GDM1 (cell line): ENCODE results near the gene THOC7.

Experiments used
- DNase-seq: peaks from one replicate; lab custom pipeline; 2025; lab: John Stamatoyannopoulos, UW

The THOC7 gene

DNA sequence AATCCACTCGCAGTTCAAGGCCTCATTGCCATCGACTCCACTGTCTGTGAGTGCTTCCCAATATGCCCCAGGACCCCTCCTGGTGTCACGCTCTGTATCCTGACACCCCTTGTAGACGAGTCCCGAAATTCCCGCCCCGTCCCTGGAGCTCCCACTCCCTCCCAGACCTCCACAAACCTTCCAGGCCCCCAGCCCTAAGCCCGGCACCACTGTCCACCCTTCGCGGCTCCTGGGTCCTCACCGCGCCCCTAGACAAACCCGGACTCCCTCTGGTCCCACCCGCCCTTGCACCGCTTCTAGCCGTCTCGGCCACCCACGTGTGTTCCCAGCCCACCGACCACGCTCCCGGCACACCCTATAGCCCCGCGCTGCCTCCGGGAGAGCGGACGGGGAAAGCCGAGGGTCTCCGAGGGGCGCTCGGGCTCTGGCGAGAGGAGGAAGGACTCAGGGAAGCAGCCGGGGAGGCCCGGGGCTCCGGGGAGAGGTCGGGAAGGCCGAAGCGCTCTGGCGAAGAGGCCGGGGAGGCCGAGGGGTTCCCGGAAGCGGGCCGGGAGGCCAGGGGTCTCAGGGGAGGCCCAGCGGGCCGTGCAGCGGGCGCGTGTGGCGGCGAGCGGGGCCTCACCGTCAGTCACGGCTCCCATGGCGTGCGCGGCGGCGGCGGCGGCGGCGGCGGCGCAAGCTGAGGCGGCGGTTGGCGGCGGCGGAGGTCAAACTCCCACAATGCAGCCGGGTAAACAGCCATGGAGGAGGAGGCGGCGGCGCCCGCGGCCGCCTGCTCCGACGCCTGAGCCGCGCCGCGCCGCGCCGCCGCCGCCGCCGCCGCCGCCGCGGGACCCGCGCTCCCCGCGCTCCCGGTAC is at the start of gene THOC7, which contains the start of gene ATXN7:
Gene THOC7 (minus strand): TSS at position 656 of the 858 bp plus-strand sequence. CDS start 15 bp downstream, at position 641.
Gene ATXN7 (plus strand): TSS at position 718 of the 858 bp plus-strand sequence. CDS start 48,732 bp downstream, outside the sequence.
- peak; percentile 52 for DNase-seq

- DNase-seq, result no peak
Observed at GRCh38 chr3:63912768-63913588, 49.4 kb upstream of the THOC7 start.

GRCh38 chr3:63911873-63912767 is 48.5 kb upstream of the THOC7 start, which contains the start of gene SCAANT1:
SCAANT1 (minus strand) TSS chr3:63912383.
- peak; percentile 76 for DNase-seq

- DNase-seq, result no peak
Observed at GRCh38 chr3:63911509-63911872, 47.9 kb upstream of the THOC7 start.

DNA sequence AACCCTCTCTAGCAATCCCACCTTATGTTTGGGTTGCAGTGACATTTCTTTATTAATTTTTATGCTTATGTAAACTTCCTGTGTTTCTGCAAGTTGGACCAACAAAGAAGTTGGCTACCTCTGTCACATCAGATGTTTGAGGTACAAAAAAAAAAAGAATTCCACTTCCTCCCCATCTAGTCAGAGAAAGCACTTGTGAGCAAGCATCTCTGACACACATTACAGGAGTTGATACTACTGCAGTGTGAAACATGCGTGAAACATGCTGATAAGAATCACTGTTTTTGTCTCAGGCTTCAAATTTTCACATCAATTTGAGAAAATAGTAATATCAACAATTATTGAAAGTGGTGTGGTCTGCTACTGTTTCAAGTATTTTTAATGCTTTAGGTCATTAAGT is 47.3 kb upstream of the THOC7 start:
- DNase-seq, result no peak

GRCh38 chr3:63910001-63910400 is 46.4 kb upstream of the THOC7 start:
- DNase-seq, result no peak

DNA sequence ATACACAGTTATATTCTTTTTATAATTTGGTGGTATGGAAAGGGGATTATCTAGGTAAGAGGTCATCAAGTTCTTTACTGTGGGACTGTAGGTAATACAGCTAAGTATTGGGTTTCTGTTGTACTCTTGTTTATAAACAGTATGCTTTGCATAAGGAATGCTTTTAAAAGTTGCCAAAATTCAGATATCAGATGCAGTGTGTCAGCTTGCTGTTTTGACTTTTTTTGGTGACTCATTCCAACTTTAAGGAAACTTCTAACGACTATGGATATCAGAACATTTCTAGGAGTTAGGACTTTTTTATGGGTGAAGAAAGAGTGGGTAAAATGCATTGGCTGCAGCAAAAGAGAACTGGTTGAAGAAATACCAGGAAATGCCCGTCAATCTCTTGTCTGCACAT is 45.8 kb upstream of the THOC7 start:
- no peak for DNase-seq

DNA sequence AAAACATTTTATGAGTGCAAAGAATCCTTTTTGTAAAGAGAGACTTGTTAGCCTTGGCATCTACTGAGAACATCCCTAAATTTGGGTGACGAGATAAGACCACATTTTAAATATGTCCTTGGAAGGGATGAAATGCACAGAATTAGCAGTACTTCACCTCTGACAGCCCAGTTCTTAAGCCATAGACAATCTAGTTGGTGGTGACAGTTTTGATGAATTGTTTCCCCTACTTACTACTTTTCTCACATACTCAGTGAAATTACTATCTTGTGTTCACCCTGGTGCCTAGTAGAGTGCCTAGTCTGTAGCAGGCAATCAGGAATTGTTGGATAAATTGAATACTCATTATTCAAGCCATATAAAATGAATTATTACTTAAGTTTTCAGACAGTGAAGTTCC is 45.2 kb upstream of the THOC7 start:
- no peak for DNase-seq

DNA sequence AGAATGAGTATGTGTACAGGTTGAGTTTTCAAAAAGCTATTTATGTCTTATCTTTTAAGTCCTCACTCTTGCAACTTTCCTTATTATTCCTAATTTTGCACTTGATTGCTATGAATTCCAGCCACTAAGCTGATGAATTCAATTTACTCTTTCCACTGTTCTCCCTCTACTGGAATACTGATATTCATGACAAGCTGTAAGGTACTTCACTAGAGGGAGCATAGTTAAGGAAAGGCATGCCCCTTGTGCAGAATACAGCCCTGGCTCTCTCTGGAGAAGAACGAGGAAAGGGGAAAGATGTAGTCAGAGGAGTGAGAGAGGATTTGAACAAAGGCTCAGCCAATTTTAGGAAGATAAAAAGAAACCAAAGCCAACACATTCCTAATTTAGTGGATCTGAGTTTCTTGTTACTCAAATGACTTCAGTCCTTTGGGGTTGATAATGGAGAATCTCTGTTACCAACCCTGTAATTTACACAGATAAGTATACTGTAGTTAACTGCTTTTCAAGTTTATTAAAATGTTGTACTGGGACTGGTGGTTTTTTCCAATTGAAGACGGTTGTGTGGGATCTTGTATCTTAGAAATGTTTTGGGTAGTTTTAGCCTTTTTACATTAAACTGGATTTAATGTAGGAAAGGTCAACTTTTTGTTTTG is 44.6 kb upstream of the THOC7 start:
- DNase-seq, result no peak

DNA sequence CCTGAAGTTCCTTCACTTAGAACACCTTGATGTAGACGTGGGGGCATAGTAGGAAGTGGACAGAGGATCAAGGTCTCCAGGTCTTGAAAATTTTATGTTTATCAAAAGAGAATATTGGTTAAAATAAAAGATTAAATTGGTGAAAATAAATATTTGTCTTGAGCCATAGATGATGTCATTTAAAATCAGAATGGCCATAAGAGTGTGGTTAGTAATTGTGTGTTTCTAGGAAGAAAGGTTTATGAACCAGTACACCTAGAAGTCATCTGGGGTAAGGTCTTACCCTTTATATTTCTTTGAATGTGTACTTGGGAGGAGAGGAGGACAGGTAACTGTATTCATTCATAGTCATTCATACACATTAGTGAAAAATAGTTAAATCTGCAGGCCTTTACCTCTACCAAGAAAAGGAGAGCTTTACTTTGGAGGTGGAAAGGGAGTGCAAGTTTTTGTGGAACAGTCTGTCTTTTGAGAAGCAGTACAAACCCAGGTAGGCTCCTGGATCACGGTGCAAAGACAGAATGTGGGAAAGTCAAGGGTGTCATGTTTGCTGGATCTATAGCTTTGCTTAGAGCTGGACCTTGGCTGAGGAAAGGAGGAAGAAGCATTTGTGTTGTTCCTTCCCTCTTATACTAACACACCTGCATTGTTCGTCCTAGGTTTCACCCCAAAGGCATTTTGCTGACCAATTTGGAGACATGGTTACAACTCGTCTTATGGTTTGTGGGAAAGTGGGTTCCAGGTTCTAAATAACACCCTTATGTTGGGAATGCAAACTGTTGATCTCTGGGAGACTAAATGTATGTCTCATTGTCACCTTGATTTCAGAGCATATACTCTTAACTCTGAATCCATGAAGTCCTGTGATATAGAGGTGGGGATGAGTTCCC is 42.4 kb upstream of the THOC7 start:
- no peak for DNase-seq

DNA sequence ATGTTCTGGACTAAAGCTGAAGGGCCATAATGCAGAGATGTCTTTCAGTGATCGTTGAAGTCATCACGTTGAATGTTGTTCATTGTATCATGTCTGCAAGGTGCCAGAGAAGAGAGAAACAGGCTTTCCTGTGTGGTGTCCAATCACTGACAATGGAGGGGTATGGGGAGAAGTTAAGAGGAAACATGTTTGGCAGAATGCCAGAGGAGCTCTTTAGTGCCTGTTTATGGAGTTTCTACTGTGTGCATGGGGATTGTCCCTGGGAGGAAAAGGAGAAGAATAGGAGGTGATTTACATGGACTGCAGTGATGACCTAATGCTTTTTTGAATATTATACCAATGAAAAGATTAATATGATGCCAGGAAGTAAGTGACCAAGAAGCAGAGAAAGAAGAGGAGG is 36.9 kb upstream of the THOC7 start:
- no peak for DNase-seq

DNA sequence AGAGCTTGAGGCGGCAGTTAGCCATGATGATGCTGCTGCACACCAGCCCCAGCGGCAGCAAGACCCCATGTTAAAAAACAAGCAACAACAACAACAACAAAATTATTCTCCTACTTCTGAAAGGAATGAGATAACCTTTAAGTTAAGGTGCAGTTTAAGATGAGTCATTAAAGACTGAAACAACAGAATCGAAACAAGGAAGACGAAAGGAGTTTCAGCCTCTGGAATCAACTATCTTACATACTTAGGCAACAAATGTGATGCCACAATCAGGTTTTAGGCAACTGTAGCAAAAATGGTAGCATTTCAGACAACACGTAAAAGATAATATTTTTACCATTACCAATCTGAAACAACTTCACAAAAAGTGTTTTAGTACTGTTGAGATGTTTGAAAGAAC is 36.4 kb upstream of the THOC7 start:
- DNase-seq, result no peak

GRCh38 chr3:63896332-63897030 is 32.9 kb upstream of the THOC7 start:
- DNase-seq, result no peak

DNA sequence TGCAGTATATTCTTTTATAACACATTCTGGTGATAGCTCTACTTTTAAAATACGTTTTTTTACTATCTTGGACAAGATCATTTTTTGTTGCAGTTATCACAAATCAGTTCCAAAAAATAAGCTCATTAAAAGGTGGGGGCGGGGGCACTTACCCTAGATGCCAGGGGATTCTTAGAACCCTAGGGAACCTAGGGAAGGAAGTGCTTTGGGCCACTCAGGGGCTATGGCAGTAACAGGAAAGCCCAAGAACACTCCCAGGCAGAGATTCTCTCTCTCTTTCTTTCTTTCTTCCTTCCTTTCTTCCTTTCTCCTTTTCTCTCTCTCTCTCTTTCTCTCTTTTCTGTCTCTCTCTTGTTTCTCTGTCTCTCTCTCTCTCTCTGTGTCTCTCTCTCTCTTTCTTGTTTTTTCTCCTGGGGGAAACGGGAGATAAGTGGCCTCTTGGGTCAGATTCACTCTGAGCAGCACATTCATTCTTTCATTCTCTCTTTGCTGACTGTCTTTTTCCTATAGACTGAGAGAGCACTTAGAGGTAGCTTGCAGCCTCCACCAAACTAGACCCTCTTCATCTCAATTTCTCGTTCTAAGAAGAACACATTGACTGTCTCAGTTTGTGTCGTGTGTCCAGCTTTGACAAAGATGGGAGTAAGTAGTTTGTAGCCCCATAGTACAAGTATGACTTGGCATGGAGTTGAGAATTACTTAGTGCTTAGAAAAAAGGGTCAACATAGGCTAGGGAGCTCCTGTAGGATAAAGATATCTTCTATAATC is 32.0 kb upstream of the THOC7 start:
- DNase-seq, result no peak

- DNase-seq, result no peak
Observed at GRCh38 chr3:63892773-63893352, 29.3 kb upstream of the THOC7 start.

GRCh38 chr3:63891518-63891917 is 27.9 kb upstream of the THOC7 start:
- DNase-seq, result no peak

DNA sequence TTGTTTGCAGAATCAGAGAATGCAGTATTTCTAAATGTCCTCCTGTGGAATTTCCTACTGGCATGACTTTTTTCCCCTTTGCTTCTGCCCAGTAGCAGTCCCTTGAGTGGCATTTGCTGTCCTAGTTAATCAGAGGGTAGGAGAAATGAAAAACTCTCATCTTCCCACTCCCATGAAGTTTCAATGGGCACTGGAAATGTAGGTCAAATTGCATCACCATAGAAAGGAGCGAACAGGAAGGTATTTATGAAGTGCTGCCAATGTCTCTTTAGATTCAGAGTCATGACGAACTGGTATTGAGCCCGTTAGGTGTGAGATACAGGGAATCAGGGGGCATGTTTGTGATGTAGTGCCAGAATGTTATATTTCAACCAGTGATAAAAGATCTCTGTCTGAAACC is 23.3 kb upstream of the THOC7 start:
- DNase-seq, result no peak

- DNase-seq, result no peak
Observed at GRCh38 chr3:63880653-63881052, 17.0 kb upstream of the THOC7 start.
